GM06990 (cell line): ENCODE data around the gene PCDH12.

Source experiments
- DNase-seq: peaks from one replicate; pipeline ENCODE4 v3.0.0-alpha.2; 2011; ENCODE audit not compliant: insufficient read length; ENCODE audit errors: extremely low read depth
- H3K27me3 ChIP-seq: replicated peaks from 2 replicates; pipeline ENCODE4 v1.6.0; 2011; ENCODE audit warnings: low read length; ENCODE audit not compliant: control insufficient read depth, insufficient read depth
- H3K36me3 ChIP-seq: 2 replicates; pipeline ENCODE4 v1.5.1; 2011; ENCODE audit warnings: low read length; ENCODE audit not compliant: control insufficient read depth, insufficient read depth
- H3K4me3 ChIP-seq: replicated peaks from 2 replicates; pipeline ENCODE4 v1.5.1; 2011; ENCODE audit warnings: low read depth, mild to moderate bottlenecking, control low read depth, low read length
- TF ChIP-seq, protein P1 (sequence below): IDR thresholded peaks from 2 replicates; pipeline ENCODE4 v1.5.1; 2011; ENCODE audit warnings: low read length, control low read depth, mild to moderate bottlenecking, inconsistent platforms; ENCODE audit not compliant: insufficient read depth, poor library complexity, severe bottlenecking

PCDH12 gene

DNA sequence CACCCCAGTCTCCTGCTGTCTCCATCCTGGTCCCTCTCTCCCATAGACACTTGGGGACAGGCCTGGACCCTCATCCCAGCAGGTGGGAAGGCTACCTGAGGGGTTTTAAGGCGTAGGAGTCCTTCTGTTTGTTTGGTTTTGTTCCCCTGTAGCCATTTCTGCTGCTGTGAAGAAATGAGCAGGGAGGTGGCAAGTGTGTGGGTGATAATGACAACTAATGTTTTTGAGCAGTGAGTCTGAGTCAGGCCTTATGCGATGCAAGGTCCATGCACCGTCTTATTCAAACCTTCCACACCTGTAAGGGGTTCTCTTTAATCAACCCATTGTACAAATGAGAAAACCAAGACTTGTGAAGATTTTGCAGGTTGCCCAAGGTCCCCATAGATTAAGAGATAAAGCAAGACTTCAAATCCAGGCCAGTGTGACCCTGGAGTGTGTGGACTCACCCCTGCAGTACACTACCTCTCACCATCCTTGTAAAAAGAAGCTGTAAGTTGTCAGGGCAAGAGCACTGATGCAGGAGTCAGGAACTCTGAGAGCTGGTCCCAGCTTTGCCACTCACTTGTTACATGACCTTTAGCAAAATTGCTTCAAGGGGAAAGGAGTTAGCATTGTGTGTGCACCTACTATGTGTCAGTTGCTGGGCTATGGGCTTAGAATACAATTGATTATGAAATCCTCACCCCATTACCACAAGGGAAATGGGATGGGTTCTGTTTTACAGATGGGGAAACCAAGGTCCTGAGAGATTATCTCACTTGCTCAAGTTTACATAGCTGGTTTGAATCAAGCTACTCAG lies 7.6 kb downstream of the PCDH12 start:
- no peak overlapping the region for H3K4me3 ChIP-seq
- no peaks in the 10 kb centered on the region for H3K27me3 ChIP-seq
- H3K36me3 ChIP-seq = no peaks in the 10 kb centered on the region
- DNase-seq = no peak
- TF ChIP-seq, protein P1, sequence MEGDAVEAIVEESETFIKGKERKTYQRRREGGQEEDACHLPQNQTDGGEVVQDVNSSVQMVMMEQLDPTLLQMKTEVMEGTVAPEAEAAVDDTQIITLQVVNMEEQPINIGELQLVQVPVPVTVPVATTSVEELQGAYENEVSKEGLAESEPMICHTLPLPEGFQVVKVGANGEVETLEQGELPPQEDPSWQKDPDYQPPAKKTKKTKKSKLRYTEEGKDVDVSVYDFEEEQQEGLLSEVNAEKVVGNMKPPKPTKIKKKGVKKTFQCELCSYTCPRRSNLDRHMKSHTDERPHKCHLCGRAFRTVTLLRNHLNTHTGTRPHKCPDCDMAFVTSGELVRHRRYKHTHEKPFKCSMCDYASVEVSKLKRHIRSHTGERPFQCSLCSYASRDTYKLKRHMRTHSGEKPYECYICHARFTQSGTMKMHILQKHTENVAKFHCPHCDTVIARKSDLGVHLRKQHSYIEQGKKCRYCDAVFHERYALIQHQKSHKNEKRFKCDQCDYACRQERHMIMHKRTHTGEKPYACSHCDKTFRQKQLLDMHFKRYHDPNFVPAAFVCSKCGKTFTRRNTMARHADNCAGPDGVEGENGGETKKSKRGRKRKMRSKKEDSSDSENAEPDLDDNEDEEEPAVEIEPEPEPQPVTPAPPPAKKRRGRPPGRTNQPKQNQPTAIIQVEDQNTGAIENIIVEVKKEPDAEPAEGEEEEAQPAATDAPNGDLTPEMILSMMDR = no peak

DNA sequence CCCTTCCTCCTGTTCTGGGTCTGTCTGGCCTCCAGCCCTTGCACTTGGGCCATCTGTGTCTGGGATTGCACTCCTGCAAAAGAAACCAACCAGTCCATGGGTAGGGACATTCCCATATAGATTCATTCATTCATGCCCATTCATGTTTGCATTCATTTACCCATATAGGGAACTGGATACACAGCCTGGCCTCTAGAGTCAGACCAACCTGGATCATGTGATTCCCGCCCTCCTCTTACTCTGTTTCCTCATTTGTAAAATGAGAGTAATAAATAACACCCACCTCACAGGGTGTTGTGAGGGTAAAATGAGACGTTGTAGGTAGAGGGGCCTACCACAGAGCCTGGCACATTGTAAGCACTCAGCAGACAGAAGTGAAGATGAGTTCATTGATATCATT lies 8.5 kb downstream of the PCDH12 start:
- Histone ChIP-seq H3K36me3 (no peaks in the 10 kb centered on the region), H3K4me3 (no peak overlapping the region), H3K27me3 (no peaks in the 10 kb centered on the region)
- TF ChIP-seq, protein P1 = no peak
- DNase-seq = no peak

GRCh38 chr5:141948812-141949211 lies 9.2 kb downstream of the PCDH12 start:
- no peak for DNase-seq
- TF ChIP-seq, protein P1 = no peak
- Histone ChIP-seq H3K4me3 (no peak overlapping the region), H3K36me3 (no peaks in the 10 kb centered on the region), H3K27me3 (no peaks in the 10 kb centered on the region)

DNA sequence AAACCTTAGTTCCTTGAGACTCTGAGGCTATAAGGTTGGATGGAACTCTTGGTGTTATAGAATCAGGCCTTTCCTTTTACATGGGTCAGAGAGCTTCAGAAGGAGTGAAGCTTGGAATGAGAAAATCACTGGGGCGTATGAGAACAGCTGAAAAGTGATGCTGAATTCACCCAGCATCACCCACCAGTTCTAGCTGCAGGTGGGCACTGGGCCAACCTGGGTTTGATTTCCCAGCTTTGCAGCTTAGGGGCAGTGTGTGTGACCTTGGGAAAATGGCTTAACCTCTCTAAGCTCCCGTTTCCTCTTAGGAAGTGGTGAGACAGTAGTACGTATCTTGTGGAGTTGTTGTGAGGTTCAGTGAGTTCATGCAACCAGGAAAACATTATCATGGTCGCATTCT lies 10.7 kb downstream of the PCDH12 start:
- Histone ChIP-seq H3K36me3 (no peaks in the 10 kb centered on the region), H3K27me3 (no peaks in the 10 kb centered on the region), H3K4me3 (no peak overlapping the region)
- TF ChIP-seq, protein P1 = no peak
- no peak for DNase-seq

GRCh38 chr5:141945511-141946051 lies 12.4 kb downstream of the PCDH12 start:
- Histone ChIP-seq H3K4me3 (no peak overlapping the region), H3K36me3 (peaks cover under 1% of the 10 kb centered on the region; the same call in 1 of the 2 replicates), H3K27me3 (no peaks in the 10 kb centered on the region)
- no peak for DNase-seq
- TF ChIP-seq, protein P1 = no peak
